NCI-H2196 treated with DMSO at 0.1 percent for 48 hours (cell line): ENCODE results near the gene FCHSD2.
"Not testable (repeated sequence)": the region's sequence is repeated elsewhere in the genome, so short reads cannot be mapped to it uniquely, and the experiment has no call there.

Experiments
- DNase-seq: peaks from one replicate; lab custom pipeline; 2025; ENCODE audit not compliant: unreplicated experiment; lab: John Stamatoyannopoulos, UW

Gene FCHSD2

GRCh38 chr11:73017024-73017751, 124.9 kb downstream of the FCHSD2 start:
- no peak for DNase-seq

- no peak for DNase-seq
Observed at GRCh38 chr11:73013021-73013420, 129.1 kb downstream of the FCHSD2 start.

GRCh38 chr11:73012121-73012863, 129.8 kb downstream of the FCHSD2 start:
- no peak for DNase-seq

- DNase-seq = no peak
Observed at GRCh38 chr11:73011126-73011817, 130.8 kb downstream of the FCHSD2 start.

GRCh38 chr11:73009972-73010371, 132.1 kb downstream of the FCHSD2 start:
- no peak for DNase-seq

GRCh38 chr11:73004088-73004487, 138.0 kb downstream of the FCHSD2 start:
- no peak for DNase-seq

GRCh38 chr11:73003088-73003487, 139.0 kb downstream of the FCHSD2 start:
- no peak for DNase-seq

GRCh38 chr11:73002214-73002613, 139.9 kb downstream of the FCHSD2 start:
- no peak for DNase-seq

GRCh38 chr11:73001615-73002014, 140.5 kb downstream of the FCHSD2 start:
- DNase-seq = no peak

- DNase-seq = no peak
Observed at GRCh38 chr11:72998676-72999075, 143.4 kb downstream of the FCHSD2 start.

- no peak for DNase-seq
Observed at GRCh38 chr11:72996959-72997358, 145.2 kb downstream of the FCHSD2 start.

- DNase-seq = no peak
Observed at GRCh38 chr11:72989727-72990126, 152.4 kb downstream of the FCHSD2 start.

- no peak for DNase-seq
Observed at GRCh38 chr11:72988821-72989220, 153.3 kb downstream of the FCHSD2 start.

- no peak for DNase-seq
Observed at GRCh38 chr11:72985645-72986044, 156.5 kb downstream of the FCHSD2 start.

- DNase-seq = no peak
Observed at GRCh38 chr11:72984453-72985077, 157.6 kb downstream of the FCHSD2 start.

GRCh38 chr11:72983560-72983959, 158.6 kb downstream of the FCHSD2 start:
- DNase-seq = no peak

- no peak for DNase-seq
Observed at GRCh38 chr11:72981971-72982685, 160.0 kb downstream of the FCHSD2 start.

- no peak for DNase-seq
Observed at GRCh38 chr11:72981080-72981479, 161.0 kb downstream of the FCHSD2 start.

- not testable (repeated sequence) for DNase-seq
Observed at GRCh38 chr11:72977782-72978181, 164.3 kb downstream of the FCHSD2 start.

GRCh38 chr11:72976522-72976892, 165.6 kb downstream of the FCHSD2 start:
- not testable (repeated sequence) for DNase-seq
